Coronary artery (tissue), 2 donors: ENCODE data around the gene STAB2.

Experiments used
- DNase-seq: peaks from one replicate; pipeline ENCODE4 v3.0.0-alpha.2; 2017; ENCODE audit warnings: low spot score
- H3K27ac ChIP-seq, 2 donors: fragments of 200-600 bp; sonication (generic); one replicate each; pipeline ENCODE4 v1.5.1; 2016 to 2019
- H3K4me3 ChIP-seq: fragments of 200-600 bp; sonication (generic); 2 replicates; pipeline ENCODE4 v1.5.1; 2016; ENCODE audit warnings: mild to moderate bottlenecking, moderate library complexity
- TF ChIP-seq, protein P1 (sequence below): fragments of 200-600 bp; sonication (generic); IDR thresholded peaks from one replicate; pipeline ENCODE4 v1.5.1; 2019; ENCODE audit warnings: antibody characterized with exemption

STAB2 gene

DNA sequence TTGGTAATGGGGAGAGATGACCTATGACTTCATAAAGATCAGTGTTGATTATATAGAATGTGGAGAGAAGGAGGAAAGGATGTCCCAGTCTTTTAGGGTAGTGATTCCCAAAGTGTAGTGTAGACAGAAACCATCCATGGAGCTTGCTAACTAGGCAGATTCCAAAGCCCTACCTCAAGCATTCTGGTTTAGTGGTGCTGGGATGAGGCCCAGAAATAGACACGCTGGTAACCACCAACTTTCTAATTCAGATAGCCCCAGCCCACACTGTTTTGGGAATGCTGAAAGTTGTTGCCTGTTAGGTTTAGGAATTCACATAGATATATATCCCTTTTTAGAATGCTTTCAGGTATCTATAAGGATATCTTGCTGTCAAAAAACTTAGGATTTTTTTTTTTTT lies 69.2 kb downstream of the STAB2 start:
- Histone ChIP-seq H3K27ac (no peak overlapping the region), H3K4me3 (no peak overlapping the region)
- no peak for DNase-seq
- TF ChIP-seq, protein P1, sequence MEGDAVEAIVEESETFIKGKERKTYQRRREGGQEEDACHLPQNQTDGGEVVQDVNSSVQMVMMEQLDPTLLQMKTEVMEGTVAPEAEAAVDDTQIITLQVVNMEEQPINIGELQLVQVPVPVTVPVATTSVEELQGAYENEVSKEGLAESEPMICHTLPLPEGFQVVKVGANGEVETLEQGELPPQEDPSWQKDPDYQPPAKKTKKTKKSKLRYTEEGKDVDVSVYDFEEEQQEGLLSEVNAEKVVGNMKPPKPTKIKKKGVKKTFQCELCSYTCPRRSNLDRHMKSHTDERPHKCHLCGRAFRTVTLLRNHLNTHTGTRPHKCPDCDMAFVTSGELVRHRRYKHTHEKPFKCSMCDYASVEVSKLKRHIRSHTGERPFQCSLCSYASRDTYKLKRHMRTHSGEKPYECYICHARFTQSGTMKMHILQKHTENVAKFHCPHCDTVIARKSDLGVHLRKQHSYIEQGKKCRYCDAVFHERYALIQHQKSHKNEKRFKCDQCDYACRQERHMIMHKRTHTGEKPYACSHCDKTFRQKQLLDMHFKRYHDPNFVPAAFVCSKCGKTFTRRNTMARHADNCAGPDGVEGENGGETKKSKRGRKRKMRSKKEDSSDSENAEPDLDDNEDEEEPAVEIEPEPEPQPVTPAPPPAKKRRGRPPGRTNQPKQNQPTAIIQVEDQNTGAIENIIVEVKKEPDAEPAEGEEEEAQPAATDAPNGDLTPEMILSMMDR = no peak

- DNase-seq = no peak
- Histone ChIP-seq H3K27ac (no peak overlapping the region), H3K4me3 (no peak overlapping the region)
- TF ChIP-seq, protein P1 = no peak
These were observed 70.3 kb downstream of the STAB2 start for GRCh38 chr12:103657331-103657730.

DNA sequence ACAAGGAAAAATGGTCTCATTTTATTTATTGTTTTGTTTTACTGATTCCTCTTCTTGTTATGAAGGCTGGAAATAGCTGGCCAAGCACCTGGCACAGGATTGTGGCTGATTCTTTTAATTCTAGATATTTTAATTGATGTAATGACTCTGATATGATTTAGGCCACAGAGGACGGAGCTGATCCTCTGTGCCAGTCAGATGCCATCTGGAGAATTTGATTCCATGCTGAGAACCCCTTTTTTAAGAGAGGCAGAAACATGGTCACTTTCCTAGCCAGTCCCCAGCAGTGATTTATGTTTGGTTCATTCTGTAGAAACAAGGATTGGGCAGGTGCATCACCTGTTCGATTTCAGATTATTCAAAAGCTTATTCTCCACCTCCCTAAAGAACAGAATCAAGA lies 77.6 kb downstream of the STAB2 start:
- Histone ChIP-seq H3K4me3 (no peak overlapping the region), H3K27ac (no peak overlapping the region)
- TF ChIP-seq, protein P1 = no peak
- DNase-seq = no peak

GRCh38 chr12:103665971-103666370 lies 78.9 kb downstream of the STAB2 start:
- Histone ChIP-seq H3K27ac (no peak overlapping the region), H3K4me3 (no peak overlapping the region)
- TF ChIP-seq, protein P1 = no peak
- DNase-seq = no peak

DNA sequence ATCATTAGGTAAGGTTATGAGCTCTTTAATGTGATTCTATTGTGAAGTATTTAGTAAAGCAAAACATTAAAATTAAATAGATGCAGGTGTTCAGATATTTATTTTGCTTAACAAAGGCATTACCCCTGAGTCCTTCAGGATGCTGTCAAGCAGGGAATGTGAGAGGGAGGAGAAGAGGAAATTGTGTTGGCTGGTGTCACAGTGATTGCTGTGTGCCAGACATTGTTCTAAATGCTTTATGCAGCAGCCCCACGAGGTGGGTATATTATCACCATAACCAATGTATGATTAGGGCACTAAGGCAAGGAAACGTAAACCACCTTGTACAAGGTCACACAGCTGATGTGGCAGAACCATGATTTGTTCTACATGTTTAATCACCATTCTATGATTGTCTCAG lies 80.1 kb downstream of the STAB2 start:
- no peak for DNase-seq
- TF ChIP-seq, protein P1 = no peak
- H3K4me3 ChIP-seq = no peak overlapping the region
- no peak overlapping the region for H3K27ac ChIP-seq

DNA sequence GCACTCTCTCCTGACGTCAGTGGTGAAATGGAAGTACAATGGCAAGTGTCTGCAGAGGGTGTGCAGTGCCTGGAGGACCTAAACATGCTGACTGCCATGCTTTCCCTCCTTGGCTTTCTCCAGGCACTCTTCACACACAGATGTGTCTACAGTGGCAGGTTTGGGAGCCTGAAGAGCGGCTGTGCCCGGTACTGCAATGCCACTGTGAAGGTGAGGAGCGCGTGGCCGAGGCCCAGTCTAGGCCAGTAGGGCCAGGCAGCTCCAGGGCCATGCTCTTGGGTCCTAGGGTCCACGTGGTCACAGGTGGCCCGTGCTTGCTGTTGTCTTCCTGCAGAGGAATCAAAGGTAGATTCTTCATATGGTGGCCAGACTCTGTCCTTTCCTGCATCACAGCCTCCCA lies 81.4 kb downstream of the STAB2 start:
- TF ChIP-seq, protein P1 = no peak
- no peak for DNase-seq
- no peak overlapping the region for H3K27ac ChIP-seq

GRCh38 chr12:103671367-103671766 lies 84.3 kb downstream of the STAB2 start:
- Histone ChIP-seq H3K4me3 (no peak overlapping the region), H3K27ac (no peak overlapping the region)
- TF ChIP-seq, protein P1 = no peak
- DNase-seq = no peak

More for the DNA sequence above, 81.4 kb downstream of the STAB2 start:
- no peak overlapping the region for H3K4me3 ChIP-seq
